H1 (cell line): ENCODE data around the gene SLC35F1. TPM values are rescaled to one million over a fixed set of nuclear protein-coding genes. Genes with fewer than 3 reads are reported as not detected.

Experiments
- CTCF ChIA-PET: fragments of 300-600 bp; sonication (Branson Sonifier 250); formaldehyde crosslinking; loops from one replicate; lab custom pipeline; 2021; ENCODE audit not compliant: partially characterized antibody; lab: Charles Lee
- POLR2A ChIA-PET: fragments of 300-600 bp; sonication (Branson Sonifier 250); formaldehyde crosslinking; loops from one replicate; lab custom pipeline; 2021; ENCODE audit warnings: inconsistent platforms; ENCODE audit not compliant: partially characterized antibody; lab: Charles Lee
- DNase-seq, 2 experiments: peaks; one replicate each; pipeline versions ENCODE4 v3.0.0 to v3.0.0-alpha.2; 2010 to 2022; ENCODE audit warnings: low spot score in 2 of 2, low read depth in 1 of 2, mixed read lengths in 1 of 2
- FAIRE-seq: peaks from 2 replicates; lab custom pipeline; 2011; peaks lifted over from hg19 to GRCh38; lab: Jason Lieb, UNC
- H2AFZ ChIP-seq: 2 replicates; pipeline ENCODE4 v1.8.1; 2012; ENCODE audit warnings: low read length, inconsistent platforms
- H2AK5ac ChIP-seq: 2 replicates; pipeline ENCODE4 v1.6.1; 2013; ENCODE audit warnings: low read depth, low read length
- H2BK120ac ChIP-seq: replicated peaks from 2 replicates; pipeline ENCODE3; 2013; ENCODE audit warnings: low read depth, low read length, inconsistent platforms
- H2BK12ac ChIP-seq: 2 replicates; pipeline ENCODE4 v1.6.1; 2013; ENCODE audit warnings: low read depth, low read length
- H2BK15ac ChIP-seq: 2 replicates; pipeline ENCODE4 v1.6.1; 2013; ENCODE audit warnings: low read length
- H2BK20ac ChIP-seq: 2 replicates; pipeline ENCODE4 v1.6.1; 2013; ENCODE audit warnings: low read length
- H2BK5ac ChIP-seq: 2 replicates; pipeline ENCODE4 v1.6.1; 2013; ENCODE audit warnings: low read depth, low read length
- H3K14ac ChIP-seq: 2 replicates; pipeline ENCODE4 v1.6.1; 2013; ENCODE audit warnings: inconsistent platforms; ENCODE audit not compliant: insufficient read length
- H3K18ac ChIP-seq: 2 replicates; pipeline ENCODE4 v1.6.1; 2013; ENCODE audit warnings: low read length; ENCODE audit errors: extremely low read depth
- H3K23ac ChIP-seq: 2 replicates; pipeline ENCODE4 v1.6.1; 2013; ENCODE audit warnings: inconsistent platforms; ENCODE audit not compliant: insufficient read length
- H3K23me2 ChIP-seq: 2 replicates; pipeline ENCODE4 v1.6.1; 2013; ENCODE audit warnings: low read depth, low read length
- H3K27ac ChIP-seq: 2 replicates; pipeline ENCODE4 v1.6.1; 2011; ENCODE audit warnings: low read depth, low read length, inconsistent platforms
- H3K27me3 ChIP-seq, 4 experiments: replicated peaks in 1 of 4; 1 replicate in 1 of 4; 2 replicates in 3 of 4; pipeline versions ENCODE4 v1.6.1 to v1.8.1; 2011 to 2013; ENCODE audit warnings: low read length in 3 of 4, mild to moderate bottlenecking in 3 of 4, inconsistent platforms in 2 of 4, mixed read lengths in 2 of 4, moderate library complexity in 1 of 4; ENCODE audit not compliant: control insufficient read depth in 3 of 4, insufficient read depth in 3 of 4; ENCODE audit errors: extremely low read depth in 1 of 4
- H3K36me3 ChIP-seq, 4 experiments: 2 replicates each; pipeline versions ENCODE4 v1.6.1 to v1.8.1; 2011 to 2013; ENCODE audit warnings: mild to moderate bottlenecking in 4 of 4, low read length in 3 of 4, moderate library complexity in 2 of 4, control low read depth in 1 of 4, inconsistent platforms in 1 of 4; ENCODE audit not compliant: insufficient read depth in 4 of 4, control insufficient read depth in 2 of 4
- H3K4ac ChIP-seq: replicated peaks from 2 replicates; pipeline ENCODE3; 2013; ENCODE audit warnings: low read length, low read depth, mixed read lengths, inconsistent platforms; ENCODE audit not compliant: insufficient read length
- H3K4me1 ChIP-seq, 4 experiments: replicated peaks in 1 of 4; 1 replicate in 1 of 4; 2 replicates in 3 of 4; pipeline versions ENCODE4 v1.6.1 to v1.8.1; 2011 to 2013; ENCODE audit warnings: low read length in 3 of 4, inconsistent platforms in 2 of 4, mixed read lengths in 1 of 4; ENCODE audit not compliant: insufficient read depth in 4 of 4, control insufficient read depth in 3 of 4
- H3K4me2 ChIP-seq, 2 experiments: 2 replicates each; pipeline versions ENCODE4 v1.6.1 to v1.8.1; 2011 to 2013; ENCODE audit warnings: low read depth in 2 of 2, low read length in 2 of 2, control low read depth in 1 of 2, inconsistent platforms in 1 of 2, mild to moderate bottlenecking in 1 of 2; ENCODE audit not compliant: insufficient read depth in 1 of 2
- H3K4me3 ChIP-seq, 4 experiments: fragments of 200-600, 300-600 bp in 1 of 4; sonication (generic), shearing (Covaris generic), sonication (Bioruptor Twin) in 1 of 4; 2 replicates each; pipeline versions ENCODE4 v1.5.1 to v1.8.1; 2011 to 2016; ENCODE audit warnings: low read length in 4 of 4, low read depth in 3 of 4, control low read depth in 2 of 4, inconsistent platforms in 2 of 4, mild to moderate bottlenecking in 2 of 4, mixed read lengths in 1 of 4, moderate library complexity in 1 of 4; ENCODE audit not compliant: insufficient read depth in 2 of 4; ENCODE audit errors: extremely low read depth in 1 of 4
- H3K56ac ChIP-seq: replicated peaks from 2 replicates; pipeline ENCODE3; 2013; ENCODE audit warnings: low read depth, mild to moderate bottlenecking, mixed read lengths, low read length, inconsistent platforms; ENCODE audit not compliant: insufficient read length
- H3K79me1 ChIP-seq: 2 replicates; pipeline ENCODE4 v1.6.1; 2013; ENCODE audit warnings: low read depth, low read length, control low read depth
- H3K79me2 ChIP-seq, 2 experiments: 2 replicates each; pipeline versions ENCODE4 v1.6.1 to v1.8.1; 2012 to 2013; ENCODE audit warnings: low read length in 2 of 2, mild to moderate bottlenecking in 2 of 2, inconsistent platforms in 1 of 2; ENCODE audit not compliant: insufficient read depth in 2 of 2, control insufficient read depth in 1 of 2
- H3K9ac ChIP-seq, 4 experiments: replicated peaks in 1 of 4; 1 replicate in 1 of 4; 2 replicates in 3 of 4; pipeline versions ENCODE4 v1.6.1 to v1.8.1; 2011 to 2013; ENCODE audit warnings: low read depth in 3 of 4, low read length in 3 of 4, control low read depth in 2 of 4, mild to moderate bottlenecking in 2 of 4, moderate library complexity in 2 of 4, inconsistent platforms in 1 of 4; ENCODE audit errors: extremely low read depth in 1 of 4
- H3K9me3 ChIP-seq, 2 experiments: 2 replicates each; pipeline versions ENCODE4 v1.6.1 to v1.8.1; 2012 to 2013; ENCODE audit warnings: mild to moderate bottlenecking in 2 of 2, moderate library complexity in 2 of 2, control low read depth in 1 of 2, inconsistent platforms in 1 of 2, low read depth in 1 of 2, low read length in 1 of 2, mixed read lengths in 1 of 2; ENCODE audit not compliant: insufficient read depth in 2 of 2
- H4K20me1 ChIP-seq, 2 experiments: replicated peaks in 1 of 2; 2 replicates each; pipeline versions ENCODE3 to v1.8.1; 2011 to 2013; ENCODE audit warnings: inconsistent platforms in 2 of 2, low read length in 2 of 2, mild to moderate bottlenecking in 1 of 2; ENCODE audit not compliant: insufficient read depth in 2 of 2, control insufficient read depth in 1 of 2
- H4K5ac ChIP-seq: 2 replicates; pipeline ENCODE4 v1.6.1; 2013; ENCODE audit warnings: low read length, low read depth, mixed read lengths, inconsistent platforms; ENCODE audit not compliant: insufficient read length
- H4K8ac ChIP-seq: 2 replicates; pipeline ENCODE4 v1.8.0; 2013; ENCODE audit warnings: mild to moderate bottlenecking, moderate library complexity, low read length, inconsistent platforms; ENCODE audit not compliant: insufficient read depth; ENCODE audit errors: extremely low read depth
- H4K91ac ChIP-seq: replicated peaks from 2 replicates; pipeline ENCODE3; 2013; ENCODE audit warnings: low read length, mixed read lengths, inconsistent platforms; ENCODE audit not compliant: insufficient read length
- CTBP2 ChIP-seq: IDR thresholded peaks from 2 replicates; pipeline ENCODE4 v1.7.0; 2011; ENCODE audit warnings: borderline replicate concordance, mild to moderate bottlenecking, moderate library complexity, mixed read lengths, low read length; ENCODE audit not compliant: insufficient read depth, insufficient read length
- JUN ChIP-seq: IDR thresholded peaks from 2 replicates; pipeline ENCODE4 v1.6.1; 2011; ENCODE audit warnings: low read depth, mild to moderate bottlenecking, improper control_type of control experiment, low read length
- NANOG ChIP-seq: IDR thresholded peaks from 2 replicates; pipeline ENCODE4 v1.6.1; 2011; ENCODE audit warnings: low read length, low read depth, mild to moderate bottlenecking, inconsistent platforms; ENCODE audit not compliant: insufficient read depth, poor library complexity, severe bottlenecking
- TAF7 ChIP-seq: optimal IDR thresholded peaks from 2 replicates; pipeline ENCODE3; 2011; ENCODE audit warnings: low read depth, mild to moderate bottlenecking, inconsistent platforms, low read length, moderate library complexity, borderline replicate concordance
- WGBS, 2 experiments: shearing (Covaris generic) in 1 of 2; methylation state at CpG; one replicate each; pipeline versions ENCODE4 v1.1.6 to v1.1.7; 2013 to 2015; ENCODE audit warnings: low lambda C conversion rate in 2 of 2, mixed read lengths in 2 of 2, inconsistent platforms in 1 of 2, low coverage in 1 of 2, missing lambda C conversion rate in 1 of 2; ENCODE audit not compliant: insufficient replicate concordance in 2 of 2, insufficient coverage in 1 of 2, insufficient read length in 1 of 2; ENCODE audit errors: extremely low coverage in 1 of 2, missing lambda C conversion rate in 1 of 2; 5-methylcytosine and 5-hydroxymethylcytosine counted together
- polyA plus RNA-seq, 7 experiments: library from polyadenylated mRNA; depleted of rRNA in 3 of 7; stranded (reverse) in 5 of 7; unstranded in 2 of 7; fragments of >200 nt in 5 of 7; fragments of 200-250 nt in 2 of 7; gene quantifications; 1 replicate in 5 of 7; 2 replicates in 1 of 7; 4 replicates in 1 of 7; pipeline versions ENCODE4 v1.2.1 to v1.2.3, GENCODE V29; 2011 to 2013; ENCODE audit warnings: missing spikeins in 2 of 7, mixed read lengths in 2 of 7
- total RNA-seq: library from RNA; stranded (reverse); fragmentation: NEBNext Ultra II Directional; extraction: Animal tissue kit (Norgen Biotek cat#: 25700); gene quantifications from 2 replicates; pipeline ENCODE4 v1.2.1, GENCODE V29; 2021

Gene SLC35F1
- total and polyA plus RNA-seq, 2 of the 8 experiments (the other 6 are each of a cell fraction or from before 2014, with no cell fraction given) = 7.0 to 10.0 TPM

DNA sequence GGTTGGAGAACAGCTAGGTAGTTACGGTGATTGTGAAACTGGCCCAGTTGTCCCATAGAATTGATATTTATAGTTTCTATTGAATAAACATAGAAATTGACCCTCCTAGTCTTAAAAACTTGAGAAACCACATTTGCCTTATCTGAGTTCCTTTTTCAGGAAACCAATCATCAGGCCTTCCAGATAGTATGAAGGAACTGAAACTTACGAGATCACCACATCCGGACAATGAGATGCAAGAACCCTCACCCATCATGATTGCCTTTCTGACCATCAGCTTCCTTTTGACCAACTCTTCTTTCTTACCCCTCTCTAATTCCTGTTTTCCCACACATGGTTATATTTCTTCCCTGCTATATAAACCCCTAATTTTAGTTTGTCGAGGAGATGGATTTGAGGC lies 21.8 kb downstream of the SLC35F1 start:
- Histone ChIP-seq H3K18ac (no peak overlapping the region), H3K9me3 (peaks cover 3 to 8% of the 10 kb centered on the region in 2 experiments; a peak in 3 of 4 replicates), H3K4me3 (no peak overlapping the region), H3K9ac (no peak overlapping the region), H3K4me2 (no peak overlapping the region), H3K36me3 (no peaks in the 10 kb centered on the region; a peak in 1 of 8 replicates), H2BK5ac (no peak overlapping the region), H3K27me3 (no peaks in the 10 kb centered on the region), H2BK15ac (no peak overlapping the region), H3K4me1 (peaks cover 0 to 3% (median 0%) of the 10 kb centered on the region in 4 experiments; a peak in 1 of 7 replicates), H2AFZ (no peak overlapping the region), H3K14ac (no peak overlapping the region), H2BK20ac (no peak overlapping the region), H3K56ac (no peak overlapping the region), H2BK12ac (no peak overlapping the region), H3K79me1 (no peaks in the 10 kb centered on the region), H4K5ac (no peak overlapping the region), H4K20me1 (no peaks in the 10 kb centered on the region), H3K23ac (no peak overlapping the region), H3K23me2 (no peaks in the 10 kb centered on the region), H3K4ac (no peak overlapping the region), H2BK120ac (no peak overlapping the region), H2AK5ac (no peak overlapping the region), H3K27ac (no peak overlapping the region)
- FAIRE-seq = no peak
- WGBS, 2 experiments = 75% methylated on average over 4 of the region's 4 CpGs; no CpG with 5 or more reads in 1 of the 2 experiments
- no peak for DNase-seq
- TF ChIP-seq CTBP2 (no peak), TAF7 (no peak), NANOG (no peak), JUN (no peak)
- TF ChIP-seq, all 59 proteins: peak for 0
- Histone ChIP-seq H4K91ac (no peak overlapping the region), H4K8ac (no peak overlapping the region), H3K79me2 (no peaks in the 10 kb centered on the region)
- CTCF ChIA-PET = interaction anchor here (1.3 kb wide), 1 partner anchor 11 kb away, joined by 3 read pairs; no protein-coding TSS in a partner anchor
- POLR2A ChIA-PET = no interaction called here
